SH-SY5Y (cell line): ENCODE data around the gene KRT80.

Experiments used
- GATA2 ChIP-seq: IDR thresholded peaks from 2 replicates; pipeline ENCODE4 v1.6.1; 2011; ENCODE audit warnings: mild to moderate bottlenecking, low read depth, low read length
- GATA3 ChIP-seq: IDR thresholded peaks from 2 replicates; pipeline ENCODE4 v1.6.1; 2011; ENCODE audit warnings: low read depth, mild to moderate bottlenecking, low read length, moderate library complexity

- TF ChIP-seq GATA3 (no peak), GATA2 (no peak)
These were observed 32.3 kb upstream of the KRT80 start for GRCh38 chr12:52224151-52224550.
